K562 (cell line): Measurements from ENCODE around the gene POMT1. TPM values are rescaled to one million over a fixed set of nuclear protein-coding genes. Genes with fewer than 3 reads are reported as not detected.

ENCODE experiments used
- FOXM1 ChIP-seq, 2 experiments: fragments of 450-650 bp in 1 of 2; sonication (generic) in 1 of 2; formaldehyde crosslinking in 1 of 2; IDR thresholded peaks; 2 replicates each; pipeline versions ENCODE4 v1.6.1 to v1.9.0; 2017 to 2022; ENCODE audit warnings: low read depth in 2 of 2, mild to moderate bottlenecking in 2 of 2, missing genetic modification reagents in 1 of 2, moderate library complexity in 1 of 2
- JUN ChIP-seq, 2 experiments: sonication (generic) in 1 of 2; formaldehyde crosslinking in 1 of 2; IDR thresholded peaks; 2 replicates each; pipeline versions ENCODE4 v1.6.1 to v1.8.0; 2012 to 2022; ENCODE audit warnings: borderline replicate concordance in 2 of 2, mild to moderate bottlenecking in 2 of 2, improper control_type of control experiment in 1 of 2, low read depth in 1 of 2, low read length in 1 of 2, missing genetic modification reagents in 1 of 2
- KDM1A ChIP-seq, 2 experiments: fragments of 450-650 bp; IDR thresholded peaks; 2 replicates each; pipeline ENCODE4 v1.6.1; 2016; ENCODE audit warnings: mild to moderate bottlenecking in 2 of 2
- NR2C1 ChIP-seq, 2 experiments: fragments of 450-650 bp; IDR thresholded peaks; 2 replicates each; pipeline ENCODE4 v1.6.1; 2017; ENCODE audit warnings: mild to moderate bottlenecking in 2 of 2, antibody characterized with exemption in 1 of 2, inconsistent platforms in 1 of 2, missing compliant biosample characterization in 1 of 2, missing genetic modification characterization in 1 of 2
- TRIM24 ChIP-seq, 2 experiments: fragments of 450-650 bp; IDR thresholded peaks; 2 replicates each; pipeline ENCODE4 v1.6.1; 2016
- WHSC1 ChIP-seq: IDR thresholded peaks from one replicate; pipeline ENCODE4 v1.6.1; 2012; ENCODE audit warnings: low read length, control low read depth, inconsistent platforms
- YY1 ChIP-seq, 3 experiments: IDR thresholded peaks; 2 replicates each; pipeline ENCODE4 v1.6.1; 2011; ENCODE audit warnings: low read length in 2 of 3, mild to moderate bottlenecking in 2 of 3, moderate library complexity in 2 of 3, borderline replicate concordance in 1 of 3, control low read depth in 1 of 3, low read depth in 1 of 3; ENCODE audit not compliant: insufficient read depth in 3 of 3, insufficient replicate concordance in 2 of 3, control insufficient read depth in 1 of 3, insufficient read length in 1 of 3; ENCODE audit errors: extremely low read depth in 1 of 3
- ZBTB1 ChIP-seq: sonication (generic); formaldehyde crosslinking; IDR thresholded peaks from 2 replicates; pipeline ENCODE4 v1.8.1; 2023; ENCODE audit warnings: missing genetic modification reagents, low read depth, mild to moderate bottlenecking, borderline replicate concordance
- polyA plus RNA-seq, 8 experiments: library from polyadenylated mRNA; depleted of rRNA in 4 of 8; stranded (reverse) in 5 of 8; unstranded in 3 of 8; fragments of >200 nt; fragmentation: Nextera tagmentation in 2 of 8; fragmentation: Illumina TruSeq in 1 of 8; extraction: Ambion mirVana in 2 of 8; extraction: Trizol in 1 of 8; gene quantifications; 2 replicates each; pipeline versions ENCODE4 v1.2.1 to v1.2.3, GENCODE V29; 2011 to 2014; ENCODE audit warnings: inconsistent platforms in 1 of 8, missing spikeins in 1 of 8
- total RNA-seq, 7 experiments: library from RNA; depleted of rRNA in 6 of 7; stranded (reverse); fragments of >200 nt in 6 of 7; fragmentation: Illumina TruSeq in 2 of 7; extraction: Trizol in 2 of 7; gene quantifications; 2 replicates each; pipeline versions ENCODE4 v1.2.1 to v1.2.3, GENCODE V29; 2011 to 2021; ENCODE audit warnings: low replicate concordance in 1 of 7
- TF ChIP-seq, protein P1 (sequence below): sonication (generic); formaldehyde crosslinking; IDR thresholded peaks from 2 replicates; pipeline ENCODE4 v1.8.1; 2023; ENCODE audit warnings: missing genetic modification reagents, mild to moderate bottlenecking, borderline replicate concordance
- TF ChIP-seq, protein P2 (sequence below), 2 experiments: fragments of 150-350 bp in 1 of 2; IDR thresholded peaks; 2 replicates each; pipeline ENCODE4 v1.6.1; 2012 to 2016; ENCODE audit warnings: low read depth in 2 of 2, low read length in 2 of 2, mild to moderate bottlenecking in 1 of 2, moderate library complexity in 1 of 2
- TF ChIP-seq, protein P3 (sequence below): fragments of 250-450 bp; sonication (Bioruptor Pico); IDR thresholded peaks from 2 replicates; pipeline ENCODE4 v1.4.0; 2020; ENCODE audit warnings: mild to moderate bottlenecking

The POMT1 gene
- total and polyA plus RNA-seq, 9 of the 15 experiments (the other 6 are each of a cell fraction or from before 2014, with no cell fraction given) = 1.8 to 23.5 (median 14.6) TPM

DNA sequence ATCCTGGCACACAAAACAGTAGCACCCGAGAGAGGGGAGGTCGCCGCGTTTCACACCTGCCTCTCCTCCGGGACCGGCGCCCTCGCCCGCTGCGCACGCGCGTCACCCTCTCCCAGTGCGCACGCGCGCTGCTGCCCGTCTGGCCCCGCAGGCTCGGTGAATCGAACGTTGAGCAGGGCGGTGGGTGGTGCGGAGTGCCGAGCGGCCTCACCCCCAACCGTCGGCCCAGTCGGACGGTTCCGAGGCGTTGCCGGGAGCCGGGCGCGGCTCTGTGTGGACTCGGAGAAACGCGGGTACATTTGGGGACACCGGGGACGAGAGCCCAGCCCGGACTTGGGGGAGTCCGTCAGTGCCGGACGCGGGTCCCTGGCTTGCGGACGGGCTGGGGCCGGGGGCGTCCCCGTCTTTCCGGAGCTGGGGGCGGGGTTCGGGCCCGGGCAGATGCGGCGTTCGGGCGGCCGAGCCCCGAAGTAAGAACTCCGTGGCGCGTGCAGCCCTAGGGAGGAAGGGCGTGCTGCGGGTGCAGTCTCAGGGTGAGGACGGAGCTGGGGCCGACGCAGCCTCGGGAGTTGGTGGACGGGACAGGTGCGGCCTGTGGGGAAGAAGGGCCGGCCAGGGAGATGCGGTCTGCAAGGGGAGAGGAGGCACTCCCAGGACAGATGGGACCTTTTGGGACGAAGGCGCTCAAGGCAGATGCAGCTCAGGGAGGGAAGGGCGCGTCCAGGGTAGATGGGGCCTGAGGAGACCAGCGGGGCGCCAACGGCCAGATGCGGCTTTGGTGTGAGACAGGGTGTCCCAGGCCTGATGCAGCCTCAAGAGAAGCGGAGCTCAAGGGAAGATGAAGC is at the start of gene POMT1 (continued):
- TF ChIP-seq, protein P1, sequence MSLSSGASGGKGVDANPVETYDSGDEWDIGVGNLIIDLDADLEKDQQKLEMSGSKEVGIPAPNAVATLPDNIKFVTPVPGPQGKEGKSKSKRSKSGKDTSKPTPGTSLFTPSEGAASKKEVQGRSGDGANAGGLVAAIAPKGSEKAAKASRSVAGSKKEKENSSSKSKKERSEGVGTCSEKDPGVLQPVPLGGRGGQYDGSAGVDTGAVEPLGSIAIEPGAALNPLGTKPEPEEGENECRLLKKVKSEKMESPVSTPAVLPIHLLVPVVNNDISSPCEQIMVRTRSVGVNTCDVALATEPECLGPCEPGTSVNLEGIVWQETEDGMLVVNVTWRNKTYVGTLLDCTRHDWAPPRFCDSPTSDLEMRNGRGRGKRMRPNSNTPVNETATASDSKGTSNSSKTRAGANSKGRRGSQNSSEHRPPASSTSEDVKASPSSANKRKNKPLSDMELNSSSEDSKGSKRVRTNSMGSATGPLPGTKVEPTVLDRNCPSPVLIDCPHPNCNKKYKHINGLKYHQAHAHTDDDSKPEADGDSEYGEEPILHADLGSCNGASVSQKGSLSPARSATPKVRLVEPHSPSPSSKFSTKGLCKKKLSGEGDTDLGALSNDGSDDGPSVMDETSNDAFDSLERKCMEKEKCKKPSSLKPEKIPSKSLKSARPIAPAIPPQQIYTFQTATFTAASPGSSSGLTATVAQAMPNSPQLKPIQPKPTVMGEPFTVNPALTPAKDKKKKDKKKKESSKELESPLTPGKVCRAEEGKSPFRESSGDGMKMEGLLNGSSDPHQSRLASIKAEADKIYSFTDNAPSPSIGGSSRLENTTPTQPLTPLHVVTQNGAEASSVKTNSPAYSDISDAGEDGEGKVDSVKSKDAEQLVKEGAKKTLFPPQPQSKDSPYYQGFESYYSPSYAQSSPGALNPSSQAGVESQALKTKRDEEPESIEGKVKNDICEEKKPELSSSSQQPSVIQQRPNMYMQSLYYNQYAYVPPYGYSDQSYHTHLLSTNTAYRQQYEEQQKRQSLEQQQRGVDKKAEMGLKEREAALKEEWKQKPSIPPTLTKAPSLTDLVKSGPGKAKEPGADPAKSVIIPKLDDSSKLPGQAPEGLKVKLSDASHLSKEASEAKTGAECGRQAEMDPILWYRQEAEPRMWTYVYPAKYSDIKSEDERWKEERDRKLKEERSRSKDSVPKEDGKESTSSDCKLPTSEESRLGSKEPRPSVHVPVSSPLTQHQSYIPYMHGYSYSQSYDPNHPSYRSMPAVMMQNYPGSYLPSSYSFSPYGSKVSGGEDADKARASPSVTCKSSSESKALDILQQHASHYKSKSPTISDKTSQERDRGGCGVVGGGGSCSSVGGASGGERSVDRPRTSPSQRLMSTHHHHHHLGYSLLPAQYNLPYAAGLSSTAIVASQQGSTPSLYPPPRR = 0 out of 2 replicates have a peak, but pooled peaks have one; percentile 46
- TF ChIP-seq KDM1A (IDR thresholded peaks at IDR 0.05) = no peak
- TF ChIP-seq, protein P2, sequence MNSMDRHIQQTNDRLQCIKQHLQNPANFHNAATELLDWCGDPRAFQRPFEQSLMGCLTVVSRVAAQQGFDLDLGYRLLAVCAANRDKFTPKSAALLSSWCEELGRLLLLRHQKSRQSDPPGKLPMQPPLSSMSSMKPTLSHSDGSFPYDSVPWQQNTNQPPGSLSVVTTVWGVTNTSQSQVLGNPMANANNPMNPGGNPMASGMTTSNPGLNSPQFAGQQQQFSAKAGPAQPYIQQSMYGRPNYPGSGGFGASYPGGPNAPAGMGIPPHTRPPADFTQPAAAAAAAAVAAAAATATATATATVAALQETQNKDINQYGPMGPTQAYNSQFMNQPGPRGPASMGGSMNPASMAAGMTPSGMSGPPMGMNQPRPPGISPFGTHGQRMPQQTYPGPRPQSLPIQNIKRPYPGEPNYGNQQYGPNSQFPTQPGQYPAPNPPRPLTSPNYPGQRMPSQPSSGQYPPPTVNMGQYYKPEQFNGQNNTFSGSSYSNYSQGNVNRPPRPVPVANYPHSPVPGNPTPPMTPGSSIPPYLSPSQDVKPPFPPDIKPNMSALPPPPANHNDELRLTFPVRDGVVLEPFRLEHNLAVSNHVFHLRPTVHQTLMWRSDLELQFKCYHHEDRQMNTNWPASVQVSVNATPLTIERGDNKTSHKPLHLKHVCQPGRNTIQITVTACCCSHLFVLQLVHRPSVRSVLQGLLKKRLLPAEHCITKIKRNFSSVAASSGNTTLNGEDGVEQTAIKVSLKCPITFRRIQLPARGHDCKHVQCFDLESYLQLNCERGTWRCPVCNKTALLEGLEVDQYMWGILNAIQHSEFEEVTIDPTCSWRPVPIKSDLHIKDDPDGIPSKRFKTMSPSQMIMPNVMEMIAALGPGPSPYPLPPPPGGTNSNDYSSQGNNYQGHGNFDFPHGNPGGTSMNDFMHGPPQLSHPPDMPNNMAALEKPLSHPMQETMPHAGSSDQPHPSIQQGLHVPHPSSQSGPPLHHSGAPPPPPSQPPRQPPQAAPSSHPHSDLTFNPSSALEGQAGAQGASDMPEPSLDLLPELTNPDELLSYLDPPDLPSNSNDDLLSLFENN (IDR thresholded peaks at IDR 0.05; ENCODE audit: low read depth in 2 of 2, low read length in 2 of 2) = peak in 1 of 2 experiments; percentile 97; a peak in 2 of 4 replicates
- peak; percentile 54; the same call in 1 of the 2 replicates for TF ChIP-seq ZBTB1 (CRISPR knock-in tag)
- no peak for TF ChIP-seq NR2C1 (IDR thresholded peaks at IDR 0.05)
- TF ChIP-seq NR2C1 (tag; IDR thresholded peaks at IDR 0.05) = no peak
- TF ChIP-seq TRIM24 (IDR thresholded peaks at IDR 0.05) = peak in 1 of 2 experiments; percentile 60; a peak in 1 of 4 replicates
- TF ChIP-seq JUN (IDR thresholded peaks at IDR 0.05; ENCODE audit: borderline replicate concordance, low read depth, low read length) = peak; percentile 24; the same call in 1 of the 2 replicates
- TF ChIP-seq JUN (CRISPR knock-in tag; IDR thresholded peaks at IDR 0.05; ENCODE audit: borderline replicate concordance) = no peak
- TF ChIP-seq YY1 (IDR thresholded peaks at IDR 0.05; ENCODE audit: borderline replicate concordance in 1 of 3, control insufficient read depth in 1 of 3, extremely low read depth in 1 of 3, insufficient read depth in 3 of 3, insufficient read length in 1 of 3, insufficient replicate concordance in 2 of 3, low read depth in 1 of 3, low read length in 2 of 3) = peak in 1 of 3 experiments; percentile 77
- no peak for TF ChIP-seq WHSC1
- TF ChIP-seq, protein P3, sequence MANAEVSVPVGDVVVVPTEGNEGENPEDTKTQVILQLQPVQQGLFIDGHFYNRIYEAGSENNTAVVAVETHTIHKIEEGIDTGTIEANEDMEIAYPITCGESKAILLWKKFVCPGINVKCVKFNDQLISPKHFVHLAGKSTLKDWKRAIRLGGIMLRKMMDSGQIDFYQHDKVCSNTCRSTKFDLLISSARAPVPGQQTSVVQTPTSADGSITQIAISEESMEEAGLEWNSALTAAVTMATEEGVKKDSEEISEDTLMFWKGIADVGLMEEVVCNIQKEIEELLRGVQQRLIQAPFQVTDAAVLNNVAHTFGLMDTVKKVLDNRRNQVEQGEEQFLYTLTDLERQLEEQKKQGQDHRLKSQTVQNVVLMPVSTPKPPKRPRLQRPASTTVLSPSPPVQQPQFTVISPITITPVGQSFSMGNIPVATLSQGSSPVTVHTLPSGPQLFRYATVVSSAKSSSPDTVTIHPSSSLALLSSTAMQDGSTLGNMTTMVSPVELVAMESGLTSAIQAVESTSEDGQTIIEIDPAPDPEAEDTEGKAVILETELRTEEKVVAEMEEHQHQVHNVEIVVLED (CRISPR knock-in tag) = peak; percentile 61
- TF ChIP-seq FOXM1 (IDR thresholded peaks at IDR 0.05; ENCODE audit: low read depth) = no peak
- TF ChIP-seq FOXM1 (CRISPR knock-in tag; IDR thresholded peaks at IDR 0.05; ENCODE audit: low read depth) = 0 out of 2 replicates have a peak, but pooled peaks have one; percentile 23
